Left lobe of liver (tissue), 2 donors: ENCODE data around the gene AKT3. TPM values are rescaled to one million over a fixed set of nuclear protein-coding genes. Genes with fewer than 3 reads are reported as not detected.
"Not testable (repeated sequence)": the region's sequence is repeated elsewhere in the genome, so short reads cannot be mapped to it uniquely, and the experiment has no call there.

Source experiments
- ATAC-seq: fragments of 200-7000 bp; cut with Tn5 transposase; one replicate; pipeline ENCODE4 v1.9.1; 2020; ENCODE audit warnings: mild to moderate bottlenecking, moderate library complexity
- DNase-seq: peaks from one replicate; pipeline ENCODE4 v3.0.0-alpha.2; 2020; ENCODE audit warnings: low spot score
- total RNA-seq: library from RNA; stranded (reverse); gene quantifications from one replicate; pipeline ENCODE4 v1.2.1, GENCODE V29; 2021
- donor health status: DM: no; HTN: no; CAD: no; lungs with moderate emphysema.
- donor health status: DM: no; HTN: yes; CAD: no.

The AKT3 gene
- total RNA-seq, 1 donor from 2014 or later: 7.5 TPM

DNA sequence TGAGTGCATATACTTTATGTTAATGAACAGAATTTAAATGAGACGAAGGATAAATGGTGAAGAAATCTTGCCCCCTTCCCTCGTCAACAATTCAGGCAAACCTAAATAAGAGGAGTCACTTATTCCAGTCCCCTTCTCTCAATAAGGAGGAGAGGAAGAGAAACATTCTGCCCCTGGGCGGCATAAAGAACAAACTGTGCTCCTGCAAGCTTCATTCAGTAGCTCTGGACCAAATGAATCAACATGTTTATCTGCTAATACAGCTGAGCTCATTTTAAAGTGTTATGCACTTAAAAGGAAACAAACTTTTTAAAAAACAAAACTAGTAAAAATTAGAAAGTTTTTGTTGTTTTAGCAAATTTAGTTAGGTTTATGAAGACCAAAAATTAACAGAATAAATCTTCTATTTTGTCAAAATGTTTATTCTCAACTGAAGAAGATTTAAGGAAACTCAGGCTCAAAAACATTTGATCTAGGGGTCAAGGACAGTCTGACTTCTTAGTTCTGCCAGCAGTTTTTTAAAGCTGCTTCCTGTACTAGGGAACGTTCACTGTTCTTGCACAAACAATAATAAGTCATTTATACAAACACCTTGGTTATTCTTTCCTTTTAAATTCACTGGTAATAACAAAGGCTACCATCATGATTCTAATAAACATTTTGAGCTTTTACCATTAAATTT lies 58.3 kb downstream of the AKT3 start:
- DNase-seq: no peak
- no peak for ATAC-seq

DNA sequence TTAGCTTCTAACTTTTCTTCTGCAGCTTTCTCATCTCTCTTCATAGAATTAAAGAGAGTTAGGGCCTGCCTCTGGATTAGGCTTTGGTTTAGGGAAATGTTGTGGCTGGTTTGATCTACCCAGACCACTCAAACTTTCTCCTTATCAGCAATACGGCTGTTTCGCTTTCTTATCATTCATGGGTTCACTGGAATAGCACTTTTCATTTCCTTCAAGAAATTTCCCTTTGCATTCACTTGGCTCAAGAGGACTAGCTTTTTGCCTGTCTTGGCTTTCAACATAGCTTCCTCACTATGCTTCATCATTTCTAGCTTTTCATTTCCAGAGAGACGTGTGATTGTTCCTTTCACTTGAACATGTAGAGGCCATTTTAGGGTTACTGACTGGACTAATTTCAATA lies 59.6 kb downstream of the AKT3 start:
- no peak for DNase-seq

DNA sequence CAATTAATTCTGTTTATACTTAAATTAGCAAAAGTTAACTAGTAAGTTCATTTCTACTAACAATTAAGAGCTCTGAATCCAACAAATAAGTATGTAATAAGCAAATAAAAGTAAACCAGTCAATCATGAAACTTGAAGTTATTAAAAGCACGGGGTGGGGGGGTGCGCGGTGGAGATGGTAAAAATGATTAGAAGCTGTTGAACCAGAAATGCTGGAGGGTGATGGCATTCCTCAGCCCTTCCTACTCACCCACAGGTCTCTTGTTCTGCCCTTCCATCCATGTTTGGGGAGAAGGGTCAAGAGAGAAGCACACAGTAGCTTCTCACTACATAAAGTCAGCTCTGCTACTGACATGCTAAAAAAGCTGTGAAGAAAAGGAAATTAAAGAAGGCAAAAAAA lies 63.5 kb downstream of the AKT3 start:
- ATAC-seq: no peak
- no peak for DNase-seq

More for the DNA sequence above, 59.6 kb downstream of the AKT3 start:
- no peak for ATAC-seq

DNA sequence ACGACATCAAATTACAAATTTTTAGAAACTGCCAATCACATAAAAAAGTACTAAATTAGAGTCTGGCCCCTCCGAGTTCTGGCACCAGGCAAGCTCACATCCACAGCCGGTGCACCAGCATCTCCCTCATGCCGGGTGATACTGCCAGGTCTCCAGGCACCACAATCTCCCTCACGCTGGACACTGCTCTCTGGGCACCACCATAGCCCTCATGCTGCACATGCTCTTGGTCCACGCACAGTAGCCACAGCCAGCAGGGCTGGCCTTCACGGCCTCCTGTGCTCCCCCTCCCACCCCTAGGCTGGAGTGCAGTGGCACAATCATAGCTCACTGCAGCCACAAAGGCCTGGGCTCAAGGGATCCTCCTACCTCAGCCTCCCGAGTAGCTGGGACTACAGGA lies 65.5 kb downstream of the AKT3 start:
- ATAC-seq (no peak), DNase-seq (no peak)

DNA sequence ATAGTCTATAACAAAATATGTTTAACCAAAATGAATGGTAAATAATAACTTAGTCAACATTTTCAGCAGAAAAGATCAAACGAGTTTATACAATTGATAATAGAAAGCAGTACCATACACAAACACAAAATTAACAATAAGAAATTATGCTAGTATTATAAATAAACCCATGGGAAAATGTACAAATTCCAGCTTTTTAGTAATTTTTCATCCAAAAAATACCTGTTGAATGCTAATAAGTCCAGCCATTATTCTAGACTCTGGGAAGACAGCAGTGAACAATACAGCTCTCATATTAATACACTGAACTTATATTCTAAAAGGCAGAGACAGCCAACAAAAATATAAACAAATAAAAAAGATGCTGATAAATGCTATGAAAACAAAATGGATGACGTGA lies 66.3 kb downstream of the AKT3 start:
- ATAC-seq (no peak), DNase-seq (no peak)

DNA sequence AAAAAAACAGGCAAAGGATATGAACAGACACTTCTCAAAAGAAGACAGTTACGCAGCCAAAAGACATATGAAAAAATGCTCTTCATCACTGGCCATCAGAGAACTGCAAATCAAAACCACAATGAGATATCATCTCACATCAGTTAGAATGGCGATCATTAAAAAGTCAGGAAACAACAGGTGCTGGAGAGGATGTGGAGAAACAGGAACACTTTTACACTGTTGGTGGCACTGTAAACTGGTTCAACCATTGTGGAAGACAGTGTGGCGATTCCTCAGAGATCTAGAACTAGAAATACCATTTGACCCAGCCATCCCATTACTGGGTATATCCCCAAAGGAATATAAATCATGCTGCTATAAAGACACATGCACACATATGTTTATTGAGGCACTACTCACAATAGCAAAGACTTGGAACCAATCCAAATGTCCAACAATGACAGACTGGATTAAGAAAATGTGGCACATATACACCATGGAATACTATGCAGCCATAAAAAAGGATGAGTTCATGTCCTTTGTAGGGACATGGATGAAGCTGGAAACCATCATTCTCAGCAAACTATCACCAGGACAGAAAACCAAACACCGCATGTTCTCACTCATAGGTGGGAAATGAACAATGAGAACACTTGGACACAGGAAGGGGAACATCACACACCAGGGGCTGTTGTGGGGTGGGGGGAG lies 77.5 kb downstream of the AKT3 start:
- ATAC-seq, DNase-seq: not testable (repeated sequence)

DNA sequence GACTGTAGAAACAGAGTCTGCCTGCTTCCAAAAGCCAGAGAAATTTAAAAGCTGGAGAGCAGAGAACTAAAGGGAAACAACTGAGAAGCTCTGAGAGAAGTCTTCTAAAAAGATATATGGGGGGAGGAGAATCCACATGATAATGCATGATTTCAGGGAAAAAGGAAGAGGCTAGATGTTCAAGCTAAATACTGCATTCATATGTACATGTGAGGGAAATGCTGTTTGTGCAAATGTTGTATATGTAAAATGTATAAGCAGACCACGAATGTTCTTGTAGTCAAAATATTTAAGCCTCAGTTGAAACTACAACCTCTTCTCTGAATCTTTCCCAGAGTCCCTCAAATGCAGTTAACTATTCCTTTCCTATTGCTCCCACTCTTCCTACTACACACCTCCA lies 79.2 kb downstream of the AKT3 start:
- no peak for ATAC-seq
- no peak for DNase-seq

DNA sequence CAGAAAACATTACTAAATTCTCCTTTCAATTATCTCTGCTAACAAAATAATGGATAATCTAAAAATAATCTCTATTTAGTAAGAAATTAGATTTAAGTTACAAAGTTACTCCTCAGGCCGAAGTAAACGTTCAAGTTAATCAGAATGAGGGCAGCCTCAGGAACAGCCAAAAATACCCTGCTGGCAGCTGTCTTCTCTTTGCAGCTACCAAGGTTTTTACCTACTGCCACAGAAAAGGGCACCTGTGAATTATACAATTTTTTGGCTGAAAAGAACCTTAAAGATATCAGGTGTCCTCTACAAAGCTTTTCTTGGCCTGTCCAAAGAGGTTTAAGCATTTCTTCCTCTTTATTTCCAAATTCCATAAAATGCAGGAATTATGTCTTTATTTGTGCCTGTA lies 84.4 kb downstream of the AKT3 start:
- no peak for ATAC-seq

DNA sequence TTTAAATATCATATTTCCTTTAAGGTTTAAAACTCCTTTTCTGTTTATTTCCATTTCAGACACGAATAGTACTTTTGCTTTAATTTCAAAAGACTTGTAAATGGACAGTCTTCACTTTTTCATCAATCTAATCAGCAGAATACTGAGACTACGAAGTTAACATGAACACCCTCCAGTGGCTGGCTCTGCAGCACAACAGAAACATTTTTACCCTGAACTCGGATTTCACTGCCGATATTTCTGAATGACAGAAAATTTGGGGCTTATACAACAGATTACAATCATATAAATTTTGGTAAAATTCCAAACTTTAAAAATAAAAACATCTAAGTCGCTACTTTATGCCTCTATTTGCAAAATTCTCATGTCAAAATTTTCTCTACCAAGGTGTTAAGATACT lies 86.2 kb downstream of the AKT3 start:
- no peak for ATAC-seq
- DNase-seq: no peak

More for the DNA sequence above, 84.4 kb downstream of the AKT3 start:
- no peak for DNase-seq

DNA sequence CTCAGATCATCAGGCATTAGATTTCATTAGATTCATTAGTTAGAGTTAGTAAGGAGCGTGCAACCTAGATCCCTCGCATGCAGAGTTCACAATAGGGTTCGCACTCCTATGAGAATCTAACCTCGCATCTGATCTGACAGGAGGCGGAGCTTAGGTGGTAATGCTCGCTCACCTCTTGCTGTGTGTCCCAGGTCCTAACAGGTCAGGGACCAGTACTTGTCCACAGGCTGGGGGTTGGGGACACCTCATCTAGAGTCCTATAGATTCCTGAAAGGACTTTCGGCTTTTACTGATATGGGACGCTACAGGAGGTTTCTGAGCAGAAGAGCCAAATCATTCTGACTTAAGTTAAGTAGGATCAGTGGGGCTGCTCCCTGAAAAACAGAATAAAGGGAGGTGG lies 91.4 kb downstream of the AKT3 start:
- DNase-seq (no peak), ATAC-seq (no peak)

DNA sequence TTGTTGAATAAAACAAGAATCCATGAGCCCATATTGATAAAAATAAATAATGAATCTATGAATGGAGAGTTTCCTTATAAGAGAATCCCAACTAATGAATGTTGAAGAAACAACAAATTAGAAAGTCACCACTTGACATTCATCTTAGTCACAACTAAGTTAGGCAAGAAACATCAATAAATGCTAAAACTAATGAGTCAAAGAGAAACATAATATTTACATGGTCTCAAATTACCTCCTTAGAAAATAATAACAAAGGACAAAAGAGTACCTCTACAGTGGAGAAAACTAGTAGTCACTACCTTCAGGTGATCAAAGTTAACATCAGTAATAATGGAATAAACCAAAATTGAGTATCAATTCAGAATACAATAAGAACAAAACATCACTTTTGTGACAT lies 93.5 kb downstream of the AKT3 start:
- DNase-seq: no peak
- ATAC-seq: no peak

DNA sequence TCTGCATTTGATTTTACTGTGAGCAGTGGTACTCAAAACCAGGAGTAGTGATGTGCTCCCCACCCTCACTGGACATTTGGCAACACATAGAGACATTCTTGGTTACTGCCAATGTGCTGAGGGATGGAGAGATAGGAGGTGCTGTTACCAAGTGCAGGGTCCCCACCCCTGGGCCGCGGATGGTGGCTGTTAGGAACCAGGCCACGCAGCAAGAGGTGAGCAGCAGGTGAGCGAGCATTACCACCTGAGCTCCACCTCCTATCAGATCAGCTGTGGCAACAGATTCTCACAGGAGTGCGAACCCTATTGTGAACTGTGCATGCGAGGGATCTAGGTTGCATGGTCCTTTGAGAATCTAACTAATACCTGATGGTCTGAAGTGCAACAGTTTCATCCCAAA lies 95.7 kb downstream of the AKT3 start:
- no peak for DNase-seq
- ATAC-seq: no peak

DNA sequence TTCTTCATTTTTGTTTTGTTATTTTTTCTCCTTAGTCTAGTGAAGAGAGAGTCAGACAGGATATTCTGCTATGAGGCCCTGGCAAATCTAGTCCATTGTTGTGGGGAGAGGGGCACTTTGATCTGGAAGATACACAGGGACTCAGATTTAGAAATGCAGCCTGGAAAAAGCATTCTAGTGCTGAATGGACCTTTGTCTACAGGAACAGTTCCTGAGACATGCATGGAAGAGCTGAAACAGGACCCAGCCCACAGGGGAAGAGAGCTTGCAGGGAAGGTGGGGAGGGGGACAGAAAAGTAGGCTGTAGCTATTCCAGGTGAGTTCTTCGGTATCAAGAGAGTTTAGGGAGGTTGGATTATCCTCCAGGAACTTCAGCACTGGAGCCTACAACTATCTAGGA lies 98.5 kb downstream of the AKT3 start:
- DNase-seq: no peak
- no peak for ATAC-seq

DNA sequence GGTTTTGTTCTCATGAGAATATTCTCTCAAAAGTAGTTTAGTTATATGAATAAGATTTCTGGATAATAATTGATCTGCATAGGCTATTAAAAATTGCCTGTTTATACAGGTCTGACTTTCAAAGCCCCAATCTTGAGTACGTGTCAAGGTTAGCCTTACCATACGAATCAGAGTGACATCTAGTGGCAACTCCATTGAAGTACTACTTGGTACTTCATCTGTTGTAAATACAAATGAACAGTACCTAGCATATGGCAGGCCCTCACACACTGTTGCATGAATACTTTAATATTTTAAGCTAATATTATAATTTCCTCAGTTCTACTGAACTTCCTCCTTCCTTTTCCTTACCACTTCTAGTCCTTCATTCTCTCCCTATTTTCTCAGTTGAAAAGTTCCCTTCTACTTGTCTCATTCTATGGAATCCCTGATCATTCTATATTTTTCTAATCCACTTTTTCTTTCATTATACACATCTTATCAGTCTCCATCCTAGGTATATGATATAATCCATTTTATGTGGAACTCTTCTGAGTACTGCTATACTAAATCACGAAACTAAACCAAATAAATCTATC lies 101.2 kb downstream of the AKT3 start:
- ATAC-seq: peak; percentile 100

DNA sequence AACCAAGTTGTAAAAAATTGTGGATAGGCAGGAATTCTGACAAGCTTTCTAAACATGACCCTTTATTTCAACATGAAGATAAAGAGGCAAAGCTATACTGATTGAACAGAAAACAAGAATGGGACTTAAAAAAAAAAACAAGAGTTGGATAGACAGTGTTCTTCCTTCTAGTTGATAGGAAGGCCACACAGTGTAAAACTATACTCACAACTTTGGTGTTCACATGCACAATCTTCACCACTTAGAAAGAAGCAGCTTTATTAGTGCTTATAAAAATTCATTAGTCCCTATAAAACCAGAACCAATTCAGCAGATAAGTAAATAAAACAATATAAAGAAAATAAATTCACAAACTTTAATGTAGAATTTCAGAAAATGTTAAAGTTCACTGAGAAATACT lies 101.8 kb downstream of the AKT3 start:
- no peak for DNase-seq
- peak; percentile 32 for ATAC-seq

More for the DNA sequence above, 101.2 kb downstream of the AKT3 start:
- no peak for DNase-seq

DNA sequence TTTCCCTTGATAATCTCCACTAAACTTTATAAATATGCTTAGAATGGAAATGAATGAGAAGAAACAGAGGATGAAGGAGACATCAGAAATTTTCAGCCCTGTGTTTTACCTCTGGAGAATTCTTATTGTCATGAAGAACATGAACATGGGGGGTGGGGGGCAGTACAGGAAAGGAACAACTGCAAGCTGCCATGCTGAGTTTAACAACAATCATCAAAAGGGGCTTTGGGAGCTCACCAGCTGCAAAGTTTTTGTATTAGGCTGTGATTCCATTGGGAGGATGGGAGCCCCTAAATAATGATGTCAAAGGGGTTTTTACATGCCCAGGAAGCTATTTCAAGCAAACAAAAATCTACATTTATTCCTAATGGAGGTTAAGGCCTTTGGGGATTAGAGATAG lies 103.3 kb downstream of the AKT3 start:
- no peak for ATAC-seq

DNA sequence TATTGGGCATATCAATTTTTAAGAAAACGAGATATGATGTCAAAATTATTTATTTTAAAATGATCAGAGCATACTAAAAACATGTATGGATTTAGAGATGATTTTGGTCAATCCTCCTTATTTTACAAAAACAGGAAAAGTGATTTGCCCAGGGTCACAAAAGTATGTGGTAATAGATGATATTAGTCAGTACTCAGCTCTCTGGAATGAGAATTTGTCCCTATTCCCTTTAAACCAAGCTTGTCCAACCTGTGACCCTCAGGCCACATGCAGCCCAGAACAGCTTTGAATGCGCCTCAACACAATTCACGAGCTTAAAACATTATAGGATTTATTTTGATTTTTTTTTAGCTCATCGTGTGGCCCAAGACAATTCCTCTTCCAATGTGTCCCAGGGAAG lies 104.7 kb downstream of the AKT3 start:
- ATAC-seq: no peak
- DNase-seq: no peak

More for the DNA sequence above, 103.3 kb downstream of the AKT3 start:
- DNase-seq: no peak

DNA sequence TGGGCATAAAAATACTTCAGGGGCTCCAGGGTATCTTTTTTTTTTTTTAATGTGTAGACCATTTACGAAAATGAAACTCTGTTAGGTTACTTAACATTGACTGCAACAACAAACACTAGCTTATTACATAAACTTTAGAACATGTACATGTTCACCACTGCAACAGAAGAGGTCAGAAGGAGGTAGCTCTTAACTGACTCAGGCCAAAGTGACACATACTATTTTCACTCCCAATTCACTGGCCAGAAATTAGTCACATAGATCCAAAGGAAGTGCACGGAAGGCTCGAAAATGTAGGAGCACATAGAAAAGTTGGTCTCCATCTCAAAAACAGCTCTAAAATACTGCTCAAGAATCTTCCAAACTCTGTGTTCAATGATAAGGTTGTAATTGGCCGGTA lies 107.2 kb downstream of the AKT3 start:
- peak; percentile 78 for ATAC-seq
- DNase-seq: no peak

DNA sequence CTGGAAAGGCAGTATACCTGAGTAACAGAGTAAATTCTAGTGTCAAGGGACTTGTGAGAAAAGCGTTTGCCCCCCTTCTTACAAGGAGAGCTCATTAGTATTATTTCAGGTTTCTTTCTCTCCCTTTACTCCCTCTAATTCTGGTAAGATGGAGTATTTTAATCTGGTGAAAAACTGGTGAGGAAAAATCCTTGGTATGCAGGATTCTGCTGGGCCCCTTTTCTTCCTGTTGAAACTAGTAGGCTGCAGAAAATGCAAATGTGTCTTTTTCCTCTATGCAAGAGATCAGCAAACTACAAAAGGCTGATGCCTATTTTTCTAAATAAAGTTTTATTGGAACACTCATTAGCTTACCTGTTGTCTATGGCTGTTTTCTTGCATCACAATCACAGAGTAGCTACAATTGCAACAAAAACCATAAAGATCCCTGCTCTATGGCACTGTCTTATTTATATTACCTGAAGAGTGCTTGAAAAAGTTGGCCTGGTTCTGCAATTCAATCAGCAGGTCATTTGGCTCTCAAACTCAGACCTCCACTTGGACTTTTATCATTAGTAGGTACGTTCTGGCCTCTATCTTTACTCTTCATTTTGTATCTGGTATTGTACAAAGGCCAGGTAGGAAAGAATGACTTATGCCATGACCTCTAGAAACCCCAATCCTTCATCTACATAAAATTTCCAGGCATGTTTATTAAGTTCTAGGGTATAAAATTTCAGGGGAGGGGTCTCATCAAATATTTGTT lies 109.6 kb downstream of the AKT3 start:
- DNase-seq (no peak), ATAC-seq (peak; percentile 39)

DNA sequence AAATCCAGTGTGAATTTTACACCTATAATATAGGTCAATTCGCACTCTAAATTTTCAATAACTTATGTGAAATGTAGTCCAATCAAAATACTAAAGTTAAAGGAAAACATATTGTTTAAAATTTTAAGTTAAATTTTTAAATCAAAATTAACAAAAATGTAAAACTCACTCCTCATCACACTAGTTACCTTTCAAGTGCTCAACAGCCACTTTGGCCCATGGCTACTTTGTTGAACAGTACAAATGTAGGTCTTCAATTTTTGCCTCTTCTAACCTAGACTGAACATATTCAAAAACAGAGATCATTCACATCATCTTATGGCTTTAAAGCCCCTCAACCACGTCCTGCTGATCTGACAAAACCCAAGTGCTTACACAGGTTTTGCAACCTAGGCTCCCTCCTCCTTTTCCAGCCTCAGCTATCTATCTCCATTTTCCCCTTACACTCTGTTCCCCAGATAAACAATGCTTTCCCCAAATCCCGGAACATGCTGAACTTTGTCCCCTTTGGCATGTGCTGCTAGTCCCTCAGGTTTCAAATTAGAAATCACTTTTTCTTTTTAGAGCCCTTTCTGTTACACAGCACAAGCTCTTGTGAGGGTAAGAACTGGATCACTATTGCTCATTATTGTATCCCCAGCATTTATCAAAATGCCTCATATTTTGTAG lies 110.6 kb downstream of the AKT3 start:
- DNase-seq (peak; percentile 83), ATAC-seq (peak; percentile 86)

DNA sequence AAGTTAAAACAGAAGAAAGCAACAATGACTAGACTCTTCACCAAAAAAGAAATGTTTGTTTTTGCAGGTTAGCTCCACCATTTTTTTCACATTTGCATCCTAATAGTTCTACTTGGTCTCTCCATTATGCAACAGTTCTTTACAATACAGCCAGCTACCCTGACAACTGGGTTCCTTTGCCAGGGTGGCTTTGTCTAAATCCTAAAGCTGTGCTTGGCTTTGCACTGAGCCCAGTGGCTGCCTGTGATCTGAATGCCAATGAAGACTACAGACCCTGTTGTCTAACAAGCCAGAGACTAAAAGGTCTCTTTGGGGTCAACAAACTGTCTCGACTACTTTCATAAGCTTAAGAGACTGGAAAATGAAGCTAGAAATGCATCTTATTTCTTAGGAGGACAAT lies 112.0 kb downstream of the AKT3 start:
- DNase-seq: no peak
- ATAC-seq: no peak
